GM18505 (cell line): ENCODE results near the gene FZR1.
"Not testable (repeated sequence)": the region's sequence is repeated elsewhere in the genome, so short reads cannot be mapped to it uniquely, and the experiment has no call there.

Experiments used
- ATAC-seq: cut with Tn5 transposase; IDR thresholded peaks from one replicate; pipeline ENCODE4 v1.9.1; 2021; ENCODE audit not compliant: unreplicated experiment
- POLR2A ChIP-seq: IDR thresholded peaks from 4 replicates; pipeline ENCODE4 v1.6.1; 2011; ENCODE audit warnings: borderline replicate concordance; ENCODE audit not compliant: insufficient read depth, insufficient read length; ENCODE audit errors: extremely low read depth

The FZR1 gene

GRCh38 chr19:3496392-3497273 lies 9.5 kb upstream of the FZR1 start:
- no peak for TF ChIP-seq POLR2A

GRCh38 chr19:3497757-3498520 lies 8.2 kb upstream of the FZR1 start:
- no peak for TF ChIP-seq POLR2A
- no peak for ATAC-seq

More at GRCh38 chr19:3496392-3497273, 9.5 kb upstream of the FZR1 start:
- ATAC-seq = no peak

DNA sequence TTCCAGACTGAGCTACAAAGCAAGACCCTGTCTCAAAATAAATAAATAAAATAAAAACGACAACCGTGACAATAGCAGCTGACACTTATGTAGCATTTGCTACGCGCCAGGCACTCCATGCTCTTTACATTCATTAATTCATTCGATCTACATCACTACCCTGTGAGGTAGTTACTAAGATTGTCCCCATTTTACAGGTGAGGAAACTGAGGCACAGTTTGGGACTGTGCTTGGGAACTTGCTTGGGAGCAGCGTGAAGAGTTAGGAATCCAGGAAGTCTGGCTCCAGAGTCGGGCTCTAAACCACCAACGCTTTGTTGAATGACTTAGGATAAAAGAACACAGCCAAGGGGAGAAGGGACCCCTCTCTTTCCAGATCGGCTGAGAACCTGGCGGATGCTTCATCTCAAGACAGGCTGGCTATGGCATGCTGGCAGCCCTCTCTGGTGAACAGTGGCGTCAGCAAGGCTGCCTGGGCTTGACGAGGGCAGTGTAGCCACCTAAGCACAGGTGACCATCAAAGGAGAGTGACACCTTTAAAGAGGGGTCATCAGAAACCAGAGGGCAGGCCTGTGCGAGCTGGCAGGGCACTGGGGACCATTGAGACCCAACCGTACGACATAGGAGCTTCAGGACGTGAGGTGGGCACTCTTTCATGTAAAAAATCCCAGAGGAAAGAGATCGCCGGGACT lies 6.2 kb upstream of the FZR1 start:
- ATAC-seq = no peak
- no peak for TF ChIP-seq POLR2A

GRCh38 chr19:3500429-3501101 lies 5.5 kb upstream of the FZR1 start, which contains the start of gene DOHH:
Gene DOHH, minus strand, starts transcription at chr19:3500674. Its CDS starts 3,860 bp downstream, at chr19:3496814.
- peak; percentile 93 for TF ChIP-seq POLR2A
- peak; percentile 85 for ATAC-seq

DNA sequence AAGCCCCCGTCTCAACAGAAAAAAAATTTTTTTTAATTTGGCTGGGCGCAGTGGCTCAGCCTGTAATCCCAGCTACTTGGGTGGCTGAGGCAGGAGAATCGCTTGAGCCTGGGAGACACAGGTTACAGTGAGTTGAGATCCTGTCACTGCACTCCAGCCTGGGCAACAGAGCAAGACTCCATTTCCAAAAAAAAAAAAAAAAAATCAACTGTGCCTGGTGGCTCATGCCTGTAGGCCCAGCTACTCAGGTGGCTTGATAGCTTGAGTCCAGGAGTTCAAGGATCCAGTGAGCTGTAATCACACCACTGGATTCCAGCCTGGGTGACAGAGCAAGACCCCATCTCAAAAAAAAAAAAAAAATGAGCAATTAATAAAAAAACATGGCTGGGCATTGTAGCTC lies 4.3 kb upstream of the FZR1 start:
- TF ChIP-seq POLR2A = no peak
- no peak for ATAC-seq

- no peak for TF ChIP-seq POLR2A
- no peak for ATAC-seq
Observed at GRCh38 chr19:3503036-3503572, 3.0 kb upstream of the FZR1 start.

- TF ChIP-seq POLR2A = no peak
- no peak for ATAC-seq
Observed at GRCh38 chr19:3504735-3505134, 1.4 kb upstream of the FZR1 start.

DNA sequence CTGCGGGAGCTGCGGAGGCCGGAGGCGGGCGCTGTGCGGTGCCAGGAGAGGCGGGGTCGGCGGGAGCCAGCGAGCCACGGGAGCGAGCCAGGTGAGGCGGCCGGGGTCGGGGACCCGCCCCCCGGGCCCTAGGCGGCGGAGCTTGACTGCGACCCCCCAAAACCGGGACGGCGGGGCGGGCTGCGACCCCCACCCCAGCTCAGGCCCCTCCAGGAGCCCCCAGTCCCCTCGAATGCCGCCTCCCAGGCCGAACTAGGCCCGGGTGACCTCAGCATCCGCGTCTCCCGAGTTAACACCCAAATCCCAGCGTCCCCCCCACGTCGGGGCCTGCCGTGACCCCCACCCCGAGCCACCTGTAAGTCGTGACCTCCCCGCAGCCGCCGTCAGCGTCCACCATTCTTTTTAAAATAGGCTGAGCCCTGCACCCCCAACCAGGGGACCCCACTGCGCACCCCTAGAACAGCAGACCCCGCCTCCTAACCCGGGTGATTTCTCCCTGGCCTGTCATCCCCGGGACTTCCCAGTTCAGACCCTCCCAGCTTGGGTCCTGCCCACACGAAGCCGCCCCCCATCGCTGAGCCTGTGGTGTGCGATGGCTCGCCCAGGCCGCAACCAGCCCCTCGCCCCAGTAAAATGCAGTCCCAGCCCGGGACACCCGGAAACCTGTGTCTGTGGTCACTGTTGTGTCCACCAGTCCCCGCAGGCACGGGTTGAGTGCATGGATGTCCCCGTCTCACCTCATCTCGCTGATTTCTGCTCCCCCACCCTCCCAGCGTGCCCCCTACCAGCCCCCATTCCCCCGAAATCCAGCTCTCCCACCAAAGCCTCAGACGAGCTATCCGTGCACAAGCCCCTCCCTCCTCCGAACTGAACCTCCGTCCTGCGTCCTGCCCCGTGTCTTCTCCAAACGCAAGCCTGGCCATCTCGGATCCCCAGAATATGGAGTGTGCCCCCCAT lies 551 bp downstream of the FZR1 start:
- peak; percentile 12 for ATAC-seq
- no peak for TF ChIP-seq POLR2A

- TF ChIP-seq POLR2A = no peak
- no peak for ATAC-seq
Observed at GRCh38 chr19:3507371-3508120, 1.4 kb downstream of the FZR1 start.

GRCh38 chr19:3508121-3508661 lies 2.1 kb downstream of the FZR1 start:
- ATAC-seq = not testable (repeated sequence)
